ENCODE measurements around the gene COL4A1.

Gene COL4A1

DNA sequence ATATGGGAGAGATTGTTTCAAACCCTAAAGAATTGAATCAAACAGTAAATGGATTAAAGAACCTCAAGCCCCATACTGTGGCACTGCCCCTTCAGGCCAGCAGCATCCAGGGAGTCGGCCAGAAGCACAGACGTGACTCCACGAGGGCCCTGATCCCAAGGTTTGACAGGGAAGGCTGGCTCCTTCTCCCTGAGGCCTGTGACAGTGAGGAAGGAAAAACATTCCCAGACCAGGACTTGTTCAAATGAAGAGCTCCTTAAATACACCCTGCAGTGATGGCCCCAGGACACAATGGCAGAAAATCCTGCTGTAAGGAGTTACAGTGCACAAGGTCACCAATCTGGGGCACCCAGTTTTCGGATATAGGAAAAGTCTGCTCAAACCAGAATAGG lies 91.0 kb downstream of the COL4A1 start:
- DNase-seq = no peak

- no peak for DNase-seq
Measured at GRCh38 chr13:110215606-110216005, 91.4 kb downstream of the COL4A1 start.

DNA sequence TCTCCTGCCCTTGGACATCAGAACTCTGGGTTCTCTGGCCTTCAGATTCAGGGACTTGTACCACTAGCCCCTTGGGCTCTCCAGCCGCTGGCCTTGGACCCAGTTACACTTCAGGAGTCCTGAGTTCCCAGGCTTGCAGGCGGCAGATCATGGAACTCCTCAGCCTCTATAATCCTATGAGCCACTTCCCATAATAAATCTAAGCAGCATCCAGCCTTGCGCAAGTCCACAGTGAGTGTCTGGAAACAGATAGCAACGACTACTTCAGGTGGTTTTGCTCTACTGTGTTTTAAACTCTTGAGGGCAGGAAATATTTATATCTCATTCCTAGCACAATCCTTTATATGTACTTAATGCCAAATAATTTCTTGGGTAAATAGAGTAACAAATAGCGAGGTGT lies 92.3 kb downstream of the COL4A1 start:
- no peak for DNase-seq

DNA sequence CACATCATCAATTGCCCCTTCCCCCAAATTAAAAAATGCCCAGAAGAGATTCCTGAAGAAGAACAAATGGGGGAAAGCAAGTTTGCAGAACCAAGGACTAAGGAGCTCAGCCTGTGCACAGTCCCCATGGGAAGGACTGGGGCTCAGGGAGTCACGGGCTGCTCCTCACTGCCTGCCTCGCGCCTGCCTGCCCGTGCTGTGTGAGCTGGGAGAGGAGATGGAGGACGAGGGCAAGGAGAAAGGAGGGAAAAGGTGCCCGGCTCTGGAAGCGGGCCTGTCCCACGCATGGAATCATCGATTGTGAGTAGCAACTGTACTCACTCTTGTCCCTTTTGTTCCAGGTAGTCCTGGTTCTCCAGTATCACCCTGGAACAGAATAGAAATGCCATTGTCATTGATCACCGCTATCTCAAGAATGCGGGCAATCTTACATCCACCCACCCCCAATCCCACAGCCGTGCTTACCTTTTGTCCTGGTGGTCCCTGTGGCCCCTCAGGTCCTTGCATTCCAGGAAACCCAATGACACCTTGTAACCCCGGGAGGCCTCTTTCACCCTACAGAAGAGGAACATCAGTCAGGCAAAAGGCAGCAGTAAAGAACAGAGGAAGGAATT lies 93.4 kb downstream of the COL4A1 start:
- DNase-seq = no peak

- DNase-seq = no peak
Measured at GRCh38 chr13:110212529-110212928, 94.4 kb downstream of the COL4A1 start.

- DNase-seq = no peak
Measured at GRCh38 chr13:110211735-110212134, 95.2 kb downstream of the COL4A1 start.

DNA sequence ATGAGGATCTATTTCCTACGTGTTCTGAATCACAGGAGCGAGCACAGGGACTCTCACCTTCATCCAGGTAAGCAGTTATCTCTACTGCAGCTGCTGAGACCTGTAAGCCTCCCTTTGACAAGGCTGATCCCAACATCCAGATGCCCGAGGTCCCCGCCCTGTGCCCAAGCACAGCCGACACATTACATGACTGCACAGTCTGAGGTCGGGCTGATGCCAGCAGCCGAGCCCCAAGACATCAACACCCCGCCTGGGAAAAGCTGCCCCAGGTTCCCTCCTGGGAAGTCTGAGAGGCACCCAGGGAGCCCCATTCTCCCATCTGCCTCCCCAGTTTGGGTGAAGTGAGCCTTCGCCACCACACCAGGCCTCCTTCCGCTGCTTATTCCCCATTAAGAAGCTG lies 95.9 kb downstream of the COL4A1 start:
- no peak for DNase-seq

GRCh38 chr13:110210604-110210985 lies 96.4 kb downstream of the COL4A1 start:
- DNase-seq = no peak

DNA sequence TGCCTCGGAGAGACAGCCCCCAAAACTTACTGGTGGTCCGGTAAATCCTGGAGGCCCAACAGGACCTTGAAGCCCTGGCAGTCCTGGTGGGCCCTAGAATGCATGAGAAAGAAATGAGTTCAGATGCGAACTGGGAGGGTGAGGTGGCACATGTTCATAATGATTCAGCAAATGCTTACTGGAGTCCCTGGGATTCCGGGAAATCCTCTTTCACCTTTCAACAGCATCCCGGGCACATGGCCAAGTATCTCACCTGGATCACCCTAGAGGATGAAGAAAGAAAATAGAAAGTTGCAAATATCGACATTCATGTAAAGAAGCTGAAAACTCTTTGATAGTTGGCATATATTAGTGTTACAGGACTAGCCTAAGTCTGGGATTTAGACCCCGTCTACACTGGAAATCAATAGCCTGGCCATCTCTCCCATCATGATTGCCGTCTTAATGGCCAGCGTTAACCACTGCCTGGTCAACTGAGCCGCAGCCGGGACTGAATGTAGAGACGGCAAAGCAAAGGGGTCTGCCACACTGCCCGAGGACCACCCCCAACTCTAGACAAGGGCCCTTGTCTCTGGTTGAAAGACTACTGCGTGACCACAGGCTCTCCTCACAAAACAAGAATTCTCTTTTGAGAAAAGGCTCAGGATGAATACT lies 96.9 kb downstream of the COL4A1 start:
- DNase-seq = no peak

- no peak for DNase-seq
Measured at GRCh38 chr13:110208116-110208515, 98.8 kb downstream of the COL4A1 start.

GRCh38 chr13:110206996-110207395 lies 100.0 kb downstream of the COL4A1 start:
- DNase-seq = no peak

DNA sequence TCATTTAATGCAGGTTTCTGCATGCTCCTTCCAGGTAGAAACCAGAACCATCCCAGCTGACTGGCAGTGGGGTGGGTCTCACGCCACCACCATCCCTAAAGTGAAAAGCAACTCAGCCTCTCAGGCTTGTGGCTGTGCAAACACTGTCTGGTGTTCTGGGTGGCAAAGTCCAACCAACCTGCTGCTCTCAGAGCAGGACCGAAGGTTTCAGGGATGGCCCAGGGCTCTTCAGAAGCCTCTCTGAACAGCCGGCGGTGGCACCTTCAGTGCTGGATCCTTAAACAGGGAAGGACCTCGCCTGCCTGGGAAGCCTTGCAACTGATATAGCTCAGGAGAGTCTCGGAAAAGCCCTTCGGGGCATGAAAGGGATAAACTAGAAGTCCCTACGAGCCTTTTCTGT lies 100.8 kb downstream of the COL4A1 start:
- no peak for DNase-seq

- no peak for DNase-seq
Measured at GRCh38 chr13:110201114-110201513, 105.8 kb downstream of the COL4A1 start.

DNA sequence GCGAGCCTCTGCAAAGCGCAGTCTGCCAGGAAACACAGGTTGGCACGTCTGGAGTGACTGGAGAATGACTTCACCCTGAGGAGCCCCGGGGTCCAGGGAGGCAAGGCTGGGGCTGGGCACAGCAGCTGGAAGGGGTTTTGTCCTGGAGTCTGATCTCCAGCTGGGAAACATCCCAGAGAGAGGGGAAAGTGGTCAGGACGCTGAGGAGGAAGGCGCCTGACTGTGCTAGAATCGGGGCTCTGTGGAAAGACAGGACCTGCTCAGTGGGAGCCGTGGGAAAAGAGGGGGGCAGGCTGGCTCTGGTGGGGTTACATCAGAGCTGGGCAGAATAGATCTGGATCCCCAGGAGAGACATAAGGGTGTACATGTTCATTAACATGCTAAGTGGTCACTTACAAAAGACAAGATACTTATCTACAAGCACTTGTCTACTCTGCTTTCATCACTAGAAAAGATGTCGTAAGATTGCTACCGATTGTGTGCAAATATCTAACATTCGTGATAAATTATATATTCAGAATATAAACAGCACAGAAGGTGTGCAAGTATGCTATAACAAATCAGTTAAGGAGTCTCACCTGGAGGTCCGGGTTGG lies 106.6 kb downstream of the COL4A1 start:
- DNase-seq = no peak

DNA sequence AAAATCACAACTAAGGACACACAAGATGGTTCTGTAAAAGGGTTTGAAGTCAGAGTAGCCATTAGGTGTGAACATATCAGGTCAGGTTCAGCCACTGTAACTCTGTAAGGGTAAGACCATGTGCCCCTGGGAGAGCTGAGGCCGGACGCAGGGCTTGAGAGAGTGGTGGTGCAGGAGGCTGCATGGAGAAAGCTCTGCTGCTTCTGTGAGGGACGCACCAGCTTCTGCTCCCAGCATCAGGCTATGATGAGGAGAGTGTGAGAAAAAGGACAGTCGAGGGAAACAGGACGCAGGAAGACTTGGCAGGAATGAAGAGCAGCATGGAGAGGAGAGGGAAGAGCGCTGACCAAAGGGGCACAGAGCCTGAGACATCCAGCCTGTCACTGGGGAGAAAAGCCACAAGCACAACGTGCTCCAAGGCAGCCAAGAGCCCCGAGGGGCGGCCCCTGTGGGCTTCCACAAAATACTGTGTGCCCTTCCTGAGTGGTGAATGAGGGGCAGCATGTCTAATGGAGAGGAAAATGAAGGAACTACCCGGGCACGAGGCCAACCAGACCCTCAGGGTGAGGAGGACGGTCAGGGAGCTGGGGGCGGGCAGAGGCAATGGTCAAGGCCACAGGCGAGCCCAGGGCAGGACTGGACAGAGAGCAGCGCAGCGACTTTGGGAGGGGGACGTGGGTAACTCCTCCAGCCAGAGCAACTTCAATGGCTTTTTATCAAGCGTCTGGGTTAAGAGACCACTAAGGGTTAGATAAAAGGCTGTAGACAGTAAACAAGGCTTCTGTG lies 107.7 kb downstream of the COL4A1 start:
- DNase-seq = no peak

DNA sequence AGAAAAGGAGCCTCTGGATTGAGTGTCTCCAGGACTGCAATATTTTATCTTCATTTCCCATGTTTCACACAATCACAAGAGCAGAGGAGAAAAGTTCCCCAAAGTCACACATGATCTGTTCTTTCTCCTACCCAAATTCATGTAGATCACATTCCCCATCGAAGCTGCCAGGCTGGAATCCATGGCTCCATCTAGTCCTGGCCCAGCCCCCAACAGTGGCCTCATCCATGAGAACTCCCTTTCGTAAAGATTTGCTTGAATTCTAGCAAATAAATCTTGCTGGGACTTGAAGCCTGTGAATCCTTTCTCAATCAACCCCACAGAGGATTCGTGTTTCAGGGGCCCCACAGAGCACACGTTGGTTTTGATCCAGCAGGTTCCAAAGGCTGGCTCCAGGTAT lies 109.5 kb downstream of the COL4A1 start:
- no peak for DNase-seq

GRCh38 chr13:110197026-110197425 lies 109.9 kb downstream of the COL4A1 start:
- no peak for DNase-seq

DNA sequence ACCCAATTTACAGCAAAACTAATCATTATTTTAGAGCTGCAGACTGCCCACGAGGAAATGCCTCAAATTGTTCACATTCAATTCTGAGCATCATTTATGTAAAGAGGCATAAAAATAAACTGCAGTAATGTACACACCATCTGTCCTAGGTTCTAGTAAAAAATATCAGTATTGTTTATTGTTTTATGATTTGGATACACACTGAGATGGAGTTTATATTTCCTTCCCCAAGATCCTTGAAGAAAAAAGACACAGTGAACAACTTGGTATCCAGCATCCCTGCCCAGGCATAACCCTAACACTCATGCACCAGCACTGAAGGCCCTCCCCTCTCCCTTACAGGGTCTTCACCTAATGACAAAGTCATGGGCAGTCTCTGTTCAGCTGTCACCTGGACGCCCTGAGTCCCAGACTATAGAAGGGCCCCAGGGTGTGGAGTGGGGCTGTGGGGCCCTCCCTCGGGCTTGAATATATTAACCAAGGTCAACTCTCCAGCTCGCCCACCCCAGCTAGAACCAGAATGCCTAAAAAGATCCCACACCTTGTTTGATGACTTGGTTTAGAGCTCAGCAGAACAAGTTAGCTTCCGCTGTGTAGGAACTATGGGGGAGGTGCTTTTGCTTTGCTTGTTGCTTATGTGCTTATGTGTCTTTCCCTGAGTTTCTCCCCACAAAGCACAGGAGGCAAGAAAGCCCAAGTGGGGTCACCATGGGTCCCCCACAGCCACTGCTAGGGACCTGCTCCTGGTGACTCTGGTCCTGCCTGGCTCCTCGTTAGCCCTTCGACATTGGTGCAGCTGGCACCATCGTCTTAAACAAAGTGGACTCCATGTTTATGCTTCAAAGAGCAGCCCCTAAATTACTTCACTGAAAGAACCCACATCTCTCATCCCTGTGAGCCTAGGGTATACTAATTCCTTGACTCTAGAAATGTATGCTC lies 111.1 kb downstream of the COL4A1 start:
- no peak for DNase-seq

GRCh38 chr13:110194451-110194850 lies 112.5 kb downstream of the COL4A1 start:
- no peak for DNase-seq

GRCh38 chr13:110193491-110193890 lies 113.5 kb downstream of the COL4A1 start:
- DNase-seq = no peak

- no peak for DNase-seq
Measured at GRCh38 chr13:110192472-110192871, 114.5 kb downstream of the COL4A1 start.

- DNase-seq = no peak
Measured at GRCh38 chr13:110187641-110188161, 119.3 kb downstream of the COL4A1 start.
